Keratinocyte (primary cell): ENCODE measurements around the gene LDLR. TPM values are rescaled to one million over a fixed set of nuclear protein-coding genes. Genes with fewer than 3 reads are reported as not detected.

Source experiments
- DNase-seq: peaks from one replicate; pipeline ENCODE4 v3.0.0-alpha.2; 2011; ENCODE audit warnings: low read depth, missing footprints, low spot score
- FAIRE-seq: peaks from 2 replicates; lab custom pipeline; 2011; peaks lifted over from hg19 to GRCh38; lab: Jason Lieb, UNC
- H2AFZ ChIP-seq: 2 replicates; pipeline ENCODE4 v1.6.0; 2012; ENCODE audit warnings: low read length, control low read depth, inconsistent platforms; ENCODE audit not compliant: control insufficient read depth
- H3K27ac ChIP-seq: 2 replicates; pipeline ENCODE4 v1.5.1; 2011; ENCODE audit warnings: low read length; ENCODE audit not compliant: control insufficient read depth, insufficient read depth
- H3K27me3 ChIP-seq: 3 replicates; pipeline ENCODE4 v1.6.0; 2011; ENCODE audit warnings: low read length; ENCODE audit not compliant: control insufficient read depth, insufficient read depth; ENCODE audit errors: extremely low read depth
- H3K36me3 ChIP-seq, 2 experiments: 2 replicates in 1 of 2; 3 replicates in 1 of 2; pipeline ENCODE4 v1.5.1; 2011; ENCODE audit warnings: low read length in 2 of 2, mild to moderate bottlenecking in 1 of 2; ENCODE audit not compliant: control insufficient read depth in 2 of 2, insufficient read depth in 2 of 2; ENCODE audit errors: extremely low read depth in 1 of 2
- H3K4me1 ChIP-seq: 3 replicates; pipeline ENCODE4 v1.5.1; 2011; ENCODE audit warnings: low read length; ENCODE audit not compliant: control insufficient read depth, insufficient read depth; ENCODE audit errors: extremely low read depth
- H3K4me2 ChIP-seq: 3 replicates; pipeline ENCODE4 v1.6.0; 2011; ENCODE audit warnings: low read depth, low read length; ENCODE audit not compliant: control insufficient read depth, insufficient read depth; ENCODE audit errors: extremely low read depth
- H3K4me3 ChIP-seq, 3 experiments: fragments of 200-600 bp in 1 of 3; sonication (generic) in 1 of 3; 2 replicates in 2 of 3; 3 replicates in 1 of 3; pipeline ENCODE4 v1.5.1; 2011 to 2016; ENCODE audit warnings: low read length in 3 of 3, mild to moderate bottlenecking in 3 of 3, control low read depth in 2 of 3, inconsistent platforms in 1 of 3, low read depth in 1 of 3, mixed read lengths in 1 of 3, mixed run types in 1 of 3, moderate library complexity in 1 of 3; ENCODE audit not compliant: control insufficient read depth in 2 of 3, insufficient read depth in 2 of 3; ENCODE audit errors: extremely low read depth in 1 of 3
- H3K79me2 ChIP-seq: 2 replicates; pipeline ENCODE4 v1.6.0; 2012; ENCODE audit warnings: low read length; ENCODE audit not compliant: control insufficient read depth, insufficient read depth
- H3K9ac ChIP-seq: 3 replicates; pipeline ENCODE4 v1.6.0; 2011; ENCODE audit warnings: low read length; ENCODE audit not compliant: control insufficient read depth, insufficient read depth; ENCODE audit errors: extremely low read depth
- H3K9me1 ChIP-seq: 3 replicates; pipeline ENCODE4 v1.6.0; 2011; ENCODE audit warnings: low read length; ENCODE audit not compliant: control insufficient read depth, insufficient read depth; ENCODE audit errors: extremely low read depth
- H3K9me3 ChIP-seq: 2 replicates; pipeline ENCODE4 v1.5.1; 2012; ENCODE audit warnings: low read depth, low read length; ENCODE audit not compliant: control insufficient read depth
- H4K20me1 ChIP-seq: 3 replicates; pipeline ENCODE4 v1.6.0; 2011; ENCODE audit warnings: low read length; ENCODE audit not compliant: control insufficient read depth, insufficient read depth; ENCODE audit errors: extremely low read depth
- EZH2 ChIP-seq: IDR thresholded peaks from one replicate; pipeline ENCODE4 v1.6.1; 2012; ENCODE audit warnings: inconsistent platforms, mild to moderate bottlenecking, low read length, moderate library complexity
- dilution Hi-C: fragments of 300-500 bp; cut with MboI; formaldehyde crosslinking; loops from one replicate; pipeline ENCODE4 v1.7.0; 2020; ENCODE audit warnings: low sequenced_read_pairs; ENCODE audit not compliant: extremely low pct_ligation_motif_present
- polyA plus RNA-seq, 5 experiments: library from polyadenylated mRNA; depleted of rRNA in 3 of 5; stranded (reverse) in 3 of 5; stranded (forward) in 1 of 5; unstranded in 1 of 5; fragments of >200 nt; gene quantifications; 1 replicate in 1 of 5; 2 replicates in 3 of 5; 3 replicates in 1 of 5; pipeline versions ENCODE4 v1.2.1 to v1.2.3, GENCODE V29; 2011 to 2012; ENCODE audit warnings: missing spikeins in 2 of 5, low read depth in 1 of 5, low replicate concordance in 1 of 5
- TF ChIP-seq, protein P1 (sequence below), 3 experiments: IDR thresholded peaks in 1 of 3; conservative IDR thresholded peaks in 1 of 3; optimal IDR thresholded peaks in 1 of 3; 2 replicates in 2 of 3; 3 replicates in 1 of 3; pipeline versions ENCODE3 to v1.5.1; 2011; ENCODE audit warnings: low read length in 3 of 3, mild to moderate bottlenecking in 3 of 3, moderate library complexity in 2 of 3, control low read depth in 1 of 3, inconsistent platforms in 1 of 3; ENCODE audit not compliant: insufficient read depth in 2 of 3; ENCODE audit errors: extremely low read depth in 1 of 3

LDLR gene
- polyA plus RNA-seq, 1 donor (not counting 4 experiments of a cell fraction or from before 2014, with no cell fraction given), result 241 TPM

DNA sequence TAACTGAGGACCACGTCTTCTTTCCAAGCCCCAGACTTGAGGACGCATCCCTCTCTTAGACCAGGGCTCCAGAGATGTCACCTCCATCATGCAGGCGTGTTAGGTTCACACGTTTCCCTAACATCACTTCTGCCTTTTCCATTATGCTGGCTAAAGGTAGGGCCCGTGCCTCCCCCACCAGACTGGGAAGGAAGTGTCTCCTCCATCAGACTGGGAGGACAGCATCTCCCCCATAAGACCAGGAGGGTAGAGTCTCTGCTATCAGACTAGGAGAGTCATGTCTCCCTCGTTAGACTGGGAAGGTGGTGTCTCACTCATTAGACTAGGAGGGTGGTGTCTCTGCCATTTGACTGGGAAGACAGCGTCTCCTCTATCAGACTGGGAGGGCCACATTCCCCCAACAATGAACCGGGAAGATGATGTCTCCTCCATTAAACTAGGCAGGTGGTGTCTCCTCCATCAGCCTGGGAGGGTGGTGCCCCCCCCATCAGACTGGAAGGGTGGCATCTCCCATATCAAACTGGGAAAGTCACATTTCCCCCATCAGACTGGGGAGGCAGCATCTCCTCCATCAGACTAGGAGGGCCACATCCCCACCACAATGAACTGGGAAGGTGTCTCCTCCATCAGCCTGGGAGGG is 84.4 kb downstream of the LDLR start:
- Histone ChIP-seq H3K79me2 (no peaks in the 10 kb centered on the region), H3K27me3 (no peaks in the 10 kb centered on the region), H3K36me3 (no peaks in the 10 kb centered on the region), H3K4me2 (no peak overlapping the region), H3K9me3 (no peaks in the 10 kb centered on the region), H4K20me1 (no peaks in the 10 kb centered on the region), H3K9me1 (no peaks in the 10 kb centered on the region), H3K27ac (no peak overlapping the region), H3K9ac (no peak overlapping the region), H3K4me3 (no peak overlapping the region), H3K4me1 (peaks cover 6% of the 10 kb centered on the region), H2AFZ (no peak overlapping the region)
- TF ChIP-seq, protein P1, sequence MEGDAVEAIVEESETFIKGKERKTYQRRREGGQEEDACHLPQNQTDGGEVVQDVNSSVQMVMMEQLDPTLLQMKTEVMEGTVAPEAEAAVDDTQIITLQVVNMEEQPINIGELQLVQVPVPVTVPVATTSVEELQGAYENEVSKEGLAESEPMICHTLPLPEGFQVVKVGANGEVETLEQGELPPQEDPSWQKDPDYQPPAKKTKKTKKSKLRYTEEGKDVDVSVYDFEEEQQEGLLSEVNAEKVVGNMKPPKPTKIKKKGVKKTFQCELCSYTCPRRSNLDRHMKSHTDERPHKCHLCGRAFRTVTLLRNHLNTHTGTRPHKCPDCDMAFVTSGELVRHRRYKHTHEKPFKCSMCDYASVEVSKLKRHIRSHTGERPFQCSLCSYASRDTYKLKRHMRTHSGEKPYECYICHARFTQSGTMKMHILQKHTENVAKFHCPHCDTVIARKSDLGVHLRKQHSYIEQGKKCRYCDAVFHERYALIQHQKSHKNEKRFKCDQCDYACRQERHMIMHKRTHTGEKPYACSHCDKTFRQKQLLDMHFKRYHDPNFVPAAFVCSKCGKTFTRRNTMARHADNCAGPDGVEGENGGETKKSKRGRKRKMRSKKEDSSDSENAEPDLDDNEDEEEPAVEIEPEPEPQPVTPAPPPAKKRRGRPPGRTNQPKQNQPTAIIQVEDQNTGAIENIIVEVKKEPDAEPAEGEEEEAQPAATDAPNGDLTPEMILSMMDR (optimal IDR thresholded peaks at IDR 0.05 in 1 of 3, IDR thresholded peaks at IDR 0.05 in 1 of 3, conservative IDR thresholded peaks at IDR 0.05 in 1 of 3; ENCODE audit: extremely low read depth in 1 of 3, insufficient read depth in 2 of 3, low read length in 3 of 3), result no peak
- TF ChIP-seq EZH2, result no peak
- FAIRE-seq (no peak), DNase-seq (no peak)
- dilution Hi-C loops, result no loop called here

DNA sequence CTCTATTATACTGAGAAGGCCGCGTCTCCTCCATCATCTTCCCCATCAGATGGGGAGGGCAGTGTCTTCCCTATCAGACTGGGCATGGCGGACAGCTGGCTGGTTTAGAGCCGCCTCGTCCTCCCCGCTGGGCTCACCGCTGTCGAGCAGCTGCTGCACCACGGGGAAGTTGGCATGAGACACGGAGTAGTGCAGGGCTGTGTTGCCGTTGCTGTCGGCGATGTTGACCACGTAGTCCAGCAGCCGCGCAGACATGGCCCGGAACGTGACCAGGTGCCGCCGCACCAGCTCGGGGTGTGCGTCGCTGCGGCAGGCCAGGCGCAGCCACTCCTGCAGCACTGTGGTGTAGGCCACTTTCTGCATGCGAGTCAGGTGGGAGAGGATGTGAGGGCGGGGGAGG is 85.1 kb downstream of the LDLR start:
- no peaks in the 10 kb centered on the region for H3K9me3 ChIP-seq
- no peak overlapping the region for H2AFZ ChIP-seq
- H3K4me3 ChIP-seq, result no peak overlapping the region
- no peak overlapping the region for H3K9ac ChIP-seq
- no peaks in the 10 kb centered on the region for H3K9me1 ChIP-seq
- H3K27ac ChIP-seq, result no peak overlapping the region
- DNase-seq, result no peak
- H3K79me2 ChIP-seq, result no peaks in the 10 kb centered on the region
- H3K36me3 ChIP-seq, result no peaks in the 10 kb centered on the region
- no peaks in the 10 kb centered on the region for H3K27me3 ChIP-seq
- no peak overlapping the region for H3K4me2 ChIP-seq
- FAIRE-seq, result no peak
- no peak for TF ChIP-seq EZH2
- TF ChIP-seq, protein P1 (optimal IDR thresholded peaks at IDR 0.05 in 1 of 3, IDR thresholded peaks at IDR 0.05 in 1 of 3, conservative IDR thresholded peaks at IDR 0.05 in 1 of 3; ENCODE audit: extremely low read depth in 1 of 3, insufficient read depth in 2 of 3, low read length in 3 of 3), result no peak
- H4K20me1 ChIP-seq, result no peaks in the 10 kb centered on the region
- dilution Hi-C loops, result no loop called here
- H3K4me1 ChIP-seq, result no peaks in the 10 kb centered on the region
